ENCODE measurements around the gene CAPRIN1. TPM values are rescaled to one million over a fixed set of nuclear protein-coding genes. Genes with fewer than 3 reads are reported as not detected.
"Not testable (repeated sequence)": the region's sequence is repeated elsewhere in the genome, so short reads cannot be mapped to it uniquely, and the experiment has no call there.

Gene CAPRIN1
- total RNA-seq, 1 donor from 2014 or later = 164 TPM

DNA sequence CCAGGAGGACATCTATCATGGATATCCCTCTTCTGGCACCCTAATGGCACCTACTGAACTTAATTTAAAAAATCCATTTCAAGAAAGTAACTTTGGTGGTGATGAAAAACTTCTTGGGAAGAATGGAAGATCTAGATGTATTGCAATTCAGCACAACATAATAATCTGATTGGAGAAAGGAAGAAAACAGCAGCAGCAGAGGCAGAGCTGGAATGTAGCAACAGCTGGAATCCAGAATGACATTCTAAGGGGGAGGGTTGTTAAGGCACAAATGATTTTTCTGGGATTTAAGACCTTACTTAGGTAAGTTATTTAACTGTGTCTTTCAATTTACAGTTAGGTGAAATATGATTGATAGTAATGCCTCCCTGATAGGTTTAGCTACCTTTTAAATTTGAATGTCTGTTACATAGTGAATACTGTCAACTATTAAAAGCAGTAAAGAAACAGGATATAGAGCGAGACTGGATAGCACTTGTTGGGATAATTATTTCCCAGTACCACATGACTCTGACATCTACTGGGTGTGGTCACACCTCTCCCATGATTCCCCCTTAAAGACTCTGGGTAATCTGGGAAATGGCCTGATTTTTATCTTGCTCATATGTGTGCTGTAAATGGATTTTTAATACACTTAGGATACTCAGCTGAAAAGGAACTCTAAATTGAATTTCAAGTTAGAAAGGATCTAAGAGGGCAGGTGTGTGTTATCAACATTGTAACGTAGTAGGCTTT is 11.7 kb downstream of the CAPRIN1 start:
- peaks cover 53% of the 10 kb centered on the region for H3K4me1 ChIP-seq
- peaks cover 30% of the 10 kb centered on the region for H3K36me3 ChIP-seq
- no peak overlapping the region for H3K4me3 ChIP-seq
- ATAC-seq = no peak
- H3K9me3 ChIP-seq = no peaks in the 10 kb centered on the region
- TF ChIP-seq, protein P1, sequence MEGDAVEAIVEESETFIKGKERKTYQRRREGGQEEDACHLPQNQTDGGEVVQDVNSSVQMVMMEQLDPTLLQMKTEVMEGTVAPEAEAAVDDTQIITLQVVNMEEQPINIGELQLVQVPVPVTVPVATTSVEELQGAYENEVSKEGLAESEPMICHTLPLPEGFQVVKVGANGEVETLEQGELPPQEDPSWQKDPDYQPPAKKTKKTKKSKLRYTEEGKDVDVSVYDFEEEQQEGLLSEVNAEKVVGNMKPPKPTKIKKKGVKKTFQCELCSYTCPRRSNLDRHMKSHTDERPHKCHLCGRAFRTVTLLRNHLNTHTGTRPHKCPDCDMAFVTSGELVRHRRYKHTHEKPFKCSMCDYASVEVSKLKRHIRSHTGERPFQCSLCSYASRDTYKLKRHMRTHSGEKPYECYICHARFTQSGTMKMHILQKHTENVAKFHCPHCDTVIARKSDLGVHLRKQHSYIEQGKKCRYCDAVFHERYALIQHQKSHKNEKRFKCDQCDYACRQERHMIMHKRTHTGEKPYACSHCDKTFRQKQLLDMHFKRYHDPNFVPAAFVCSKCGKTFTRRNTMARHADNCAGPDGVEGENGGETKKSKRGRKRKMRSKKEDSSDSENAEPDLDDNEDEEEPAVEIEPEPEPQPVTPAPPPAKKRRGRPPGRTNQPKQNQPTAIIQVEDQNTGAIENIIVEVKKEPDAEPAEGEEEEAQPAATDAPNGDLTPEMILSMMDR (IDR thresholded peaks at IDR 0.05) = no peak
- intact Hi-C loops (cut with DNase I) = no loop called here
- DNase-seq = no peak
- no peak overlapping the region for H3K27ac ChIP-seq
- no peaks in the 10 kb centered on the region for H3K27me3 ChIP-seq

DNA sequence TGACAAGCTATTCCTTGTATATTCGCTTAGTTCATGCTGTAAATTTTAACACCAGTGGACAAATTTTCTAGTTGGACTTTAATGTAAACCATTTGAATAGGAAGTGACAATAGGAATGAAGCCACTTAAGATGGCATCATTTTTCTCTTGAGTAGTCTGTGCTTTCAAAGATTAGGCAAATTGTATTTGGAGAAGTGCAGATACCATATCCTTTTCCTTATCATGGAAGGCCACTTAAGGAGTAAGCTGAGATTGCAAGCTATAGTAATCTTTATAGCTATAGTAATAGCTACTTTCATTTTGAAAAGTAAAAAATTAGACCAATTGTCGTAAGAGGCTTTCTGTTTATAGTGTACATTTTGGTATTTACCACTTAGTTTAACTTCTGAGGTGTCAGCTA is 12.8 kb downstream of the CAPRIN1 start:
- no peak overlapping the region for H3K27ac ChIP-seq
- no peaks in the 10 kb centered on the region for H3K9me3 ChIP-seq
- DNase-seq (no peak), ATAC-seq (no peak)
- no peak overlapping the region for H3K4me3 ChIP-seq
- intact Hi-C loops (cut with DNase I) = no loop called here
- H3K27me3 ChIP-seq = no peaks in the 10 kb centered on the region
- H3K4me1 ChIP-seq = peaks cover 52% of the 10 kb centered on the region
- TF ChIP-seq, protein P1 (IDR thresholded peaks at IDR 0.05) = no peak
- peaks cover 28% of the 10 kb centered on the region for H3K36me3 ChIP-seq

DNA sequence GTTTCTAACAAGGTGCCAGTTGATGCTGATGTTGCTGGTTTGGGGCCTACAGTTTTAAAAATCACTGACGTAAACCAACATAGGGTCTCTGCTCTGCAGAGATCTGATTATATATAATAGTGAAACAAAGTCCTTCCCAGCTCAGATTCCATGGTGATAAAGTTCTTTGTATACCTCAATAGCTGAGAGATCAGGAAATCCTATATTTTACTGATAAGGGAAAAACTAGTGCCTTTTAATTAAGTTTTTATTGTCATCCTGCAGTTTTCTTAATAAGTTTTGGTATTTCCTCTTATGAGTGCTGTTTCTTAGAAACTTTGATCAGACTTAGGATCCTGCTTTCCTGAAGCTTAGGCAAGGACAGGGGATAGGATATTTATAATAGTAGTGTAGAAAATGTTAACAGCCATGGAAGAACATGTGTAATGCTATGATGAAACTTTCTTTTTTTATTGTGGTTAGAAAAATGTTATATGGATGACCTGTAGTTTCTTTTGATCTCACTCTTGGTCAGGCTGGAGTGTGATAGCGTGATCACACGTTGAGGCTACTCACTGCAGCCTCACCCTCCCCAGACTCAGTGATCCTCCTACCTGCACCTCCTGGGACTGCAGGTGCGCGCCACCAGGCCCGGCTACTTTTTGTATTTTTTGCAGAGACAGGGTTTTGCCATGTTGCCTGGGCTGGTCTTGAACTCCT is 14.1 kb downstream of the CAPRIN1 start:
- no peak for ATAC-seq
- Histone ChIP-seq H3K36me3 (peaks cover 23% of the 10 kb centered on the region), H3K27ac (no peak overlapping the region), H3K9me3 (no peaks in the 10 kb centered on the region), H3K27me3 (no peaks in the 10 kb centered on the region), H3K4me1 (peaks cover 42% of the 10 kb centered on the region), H3K4me3 (no peak overlapping the region)
- DNase-seq = no peak
- intact Hi-C loops (cut with DNase I) = no loop called here
- TF ChIP-seq, protein P1 (IDR thresholded peaks at IDR 0.05) = no peak

DNA sequence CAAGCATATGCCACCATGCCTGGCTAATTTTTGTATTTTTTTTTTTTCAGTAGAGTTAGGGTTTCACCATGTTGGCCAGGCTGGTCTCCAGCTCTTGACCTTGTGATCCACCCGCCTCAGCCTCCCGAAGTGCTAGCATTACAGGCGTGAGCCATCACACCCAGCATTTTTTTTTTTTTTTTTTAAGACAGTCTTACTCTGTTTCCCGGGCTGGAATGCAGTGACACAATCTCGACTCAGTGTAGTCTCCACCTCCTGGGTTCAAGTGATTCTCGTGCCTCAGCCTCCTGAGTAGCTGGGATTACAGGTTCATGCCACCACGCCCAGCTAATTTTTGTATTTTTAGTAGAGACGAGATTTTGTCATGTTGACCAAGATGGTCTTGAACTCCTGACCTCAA is 15.2 kb downstream of the CAPRIN1 start:
- H3K9me3 ChIP-seq; intact Hi-C loops (cut with DNase I); DNase-seq; H3K27me3 ChIP-seq; H3K4me3 ChIP-seq; H3K27ac ChIP-seq; ATAC-seq: not testable (repeated sequence)
- Histone ChIP-seq H3K4me1 (peaks cover 36% of the 10 kb centered on the region), H3K36me3 (peaks cover 24% of the 10 kb centered on the region)

DNA sequence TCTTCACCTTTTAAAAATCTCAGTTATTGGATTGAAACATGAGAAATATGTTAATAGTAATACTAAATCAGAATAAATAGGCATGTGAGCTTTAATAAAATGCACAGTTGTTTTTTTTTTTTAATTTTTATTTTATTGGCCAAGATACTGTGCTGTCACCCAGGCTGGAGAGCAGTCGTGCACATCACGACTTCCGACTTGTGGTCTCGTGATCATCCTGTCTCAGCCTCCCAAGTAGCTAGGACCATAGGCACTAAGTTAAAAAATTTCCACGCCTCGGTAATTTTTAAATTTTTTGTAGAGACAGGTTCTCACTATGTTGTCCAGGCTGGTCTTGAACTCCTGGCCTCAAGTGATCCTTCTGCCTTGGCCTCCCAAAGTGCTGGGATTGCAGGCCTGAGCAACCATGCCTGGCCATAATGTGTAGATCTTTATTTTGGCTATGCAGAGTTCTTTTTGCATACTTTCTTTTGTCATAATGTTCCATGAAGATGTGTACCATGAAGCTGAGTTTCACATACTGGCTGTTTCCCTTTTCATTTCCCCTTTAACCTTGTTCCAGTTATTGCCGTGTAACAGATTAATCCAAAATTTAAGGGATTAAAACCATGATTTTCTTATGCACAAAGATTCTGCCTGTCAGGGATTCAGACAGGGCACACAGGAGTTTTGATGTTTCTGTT is 16.0 kb downstream of the CAPRIN1 start:
- H3K4me3 ChIP-seq = no peak overlapping the region
- DNase-seq (no peak), ATAC-seq (no peak)
- TF ChIP-seq, protein P1 (IDR thresholded peaks at IDR 0.05) = no peak
- H3K4me1 ChIP-seq = peaks cover 36% of the 10 kb centered on the region
- H3K27ac ChIP-seq = no peak overlapping the region
- intact Hi-C loops (cut with DNase I) = no loop called here
- H3K27me3 ChIP-seq = no peaks in the 10 kb centered on the region
- no peaks in the 10 kb centered on the region for H3K9me3 ChIP-seq
- peaks cover 28% of the 10 kb centered on the region for H3K36me3 ChIP-seq

DNA sequence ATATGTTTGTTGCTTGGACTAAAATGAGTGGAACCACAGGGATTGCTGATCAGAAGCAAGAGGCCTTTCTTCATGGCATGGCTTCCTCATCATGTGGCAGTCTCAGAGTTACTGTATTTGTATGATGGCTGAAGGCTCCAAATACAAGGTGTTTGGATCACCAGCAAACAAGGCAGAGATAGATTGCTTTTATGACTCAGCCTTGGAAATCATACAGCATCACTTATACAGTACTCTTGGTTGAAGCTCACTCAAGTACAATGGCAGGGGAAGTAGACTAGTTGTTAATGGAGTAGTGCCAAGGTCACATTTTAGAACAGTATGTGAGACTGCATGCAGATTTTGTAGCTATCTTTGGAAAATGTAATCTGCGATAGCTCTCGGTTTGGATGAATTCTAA is 16.6 kb downstream of the CAPRIN1 start:
- H3K27me3 ChIP-seq = no peaks in the 10 kb centered on the region
- DNase-seq (no peak), ATAC-seq (peak; percentile 69)
- intact Hi-C loops (cut with DNase I) = no loop called here
- peaks cover 29% of the 10 kb centered on the region for H3K36me3 ChIP-seq
- TF ChIP-seq, protein P1 (IDR thresholded peaks at IDR 0.05) = no peak
- H3K4me1 ChIP-seq = peaks cover 30% of the 10 kb centered on the region
- H3K27ac ChIP-seq = no peak overlapping the region
- no peak overlapping the region for H3K4me3 ChIP-seq
- no peaks in the 10 kb centered on the region for H3K9me3 ChIP-seq

DNA sequence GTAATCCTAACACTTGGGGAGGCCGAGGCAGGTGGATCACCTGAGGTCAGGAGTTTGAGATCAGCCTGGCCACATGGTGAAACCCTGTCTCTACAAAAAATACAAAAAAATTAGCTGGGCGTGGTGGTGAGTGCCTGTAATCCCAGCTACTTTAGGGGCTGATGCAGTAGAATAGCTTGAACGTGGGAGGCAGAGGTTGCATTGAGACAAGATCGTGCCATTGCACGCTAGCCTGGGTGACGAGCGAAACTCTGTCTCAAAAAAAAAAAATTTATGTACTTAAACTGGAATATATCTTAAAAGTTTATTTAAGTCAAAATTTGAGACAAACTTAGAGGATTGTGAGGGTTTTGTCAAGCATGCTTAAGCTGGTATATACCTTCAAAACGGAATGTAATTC is 19.8 kb downstream of the CAPRIN1 start:
- H3K9me3 ChIP-seq; ATAC-seq; DNase-seq; H3K27me3 ChIP-seq; intact Hi-C loops (cut with DNase I); H3K27ac ChIP-seq; H3K4me3 ChIP-seq: not testable (repeated sequence)
- H3K4me1 ChIP-seq = peaks cover 13% of the 10 kb centered on the region
- H3K36me3 ChIP-seq = peaks cover 54% of the 10 kb centered on the region

All from upper lobe of right lung (tissue), 1 donor.